IMR-90 (cell line): ENCODE results near the gene CENPP. TPM values are rescaled to one million over a fixed set of nuclear protein-coding genes. Genes with fewer than 3 reads are reported as not detected.
A peak's percentile ranks its signal among the peaks of the same experiment; 100 is the strongest.

Source experiments
- ATAC-seq: fragments of 200-7000 bp; cut with Tn5 transposase; 2 replicates; pipeline ENCODE4 v1.9.1; 2020; ENCODE audit warnings: low read depth, mild to moderate bottlenecking, moderate library complexity
- BruUV-seq: library from RNA; stranded (reverse); fragments of 400-500 nt; replicated peaks from 2 replicates; lab custom pipeline; 2021; lab: Mats Ljungman, UMichigan
- CTCF ChIA-PET: fragments of 300-600 bp; formaldehyde crosslinking; extraction: SDS; loops from one replicate; lab custom pipeline; 2021; ENCODE audit warnings: antibody characterized with exemption; lab: Yijun Ruan, JAX
- POLR2A ChIA-PET: fragments of 300-600 bp; sonication (Branson Sonifier 250); formaldehyde crosslinking; loops from one replicate; lab custom pipeline; 2022; ENCODE audit warnings: antibody characterized with exemption; ENCODE audit not compliant: unreplicated experiment; lab: Charles Lee
- DNase-seq: peaks from one replicate; pipeline ENCODE4 v3.0.0; 2013
- H2AFZ ChIP-seq: replicated peaks from 2 replicates; pipeline ENCODE3; 2013; ENCODE audit warnings: low read length, mild to moderate bottlenecking; ENCODE audit not compliant: poor library complexity
- H2AK5ac ChIP-seq: 2 replicates; pipeline ENCODE4 v1.6.1; 2013; ENCODE audit warnings: low read depth, low read length, inconsistent platforms
- H2AK9ac ChIP-seq: replicated peaks from 2 replicates; pipeline ENCODE3; 2013; ENCODE audit warnings: mild to moderate bottlenecking, low read depth, low read length, moderate library complexity; ENCODE audit not compliant: poor library complexity
- H2BK120ac ChIP-seq: 2 replicates; pipeline ENCODE4 v1.6.1; 2013; ENCODE audit warnings: low read depth, low read length, inconsistent platforms
- H2BK15ac ChIP-seq: 3 replicates; pipeline ENCODE4 v1.6.1; 2013; ENCODE audit warnings: low read depth, low read length, inconsistent platforms
- H2BK20ac ChIP-seq: 2 replicates; pipeline ENCODE4 v1.6.1; 2013; ENCODE audit warnings: low read depth, mild to moderate bottlenecking, inconsistent platforms, low read length, moderate library complexity
- H2BK5ac ChIP-seq: 2 replicates; pipeline ENCODE4 v1.6.1; 2013; ENCODE audit warnings: mild to moderate bottlenecking, low read depth, low read length, inconsistent platforms; ENCODE audit not compliant: poor library complexity, severe bottlenecking
- H3K14ac ChIP-seq: replicated peaks from 2 replicates; pipeline ENCODE4 v1.6.1; 2013; ENCODE audit warnings: low read depth, low read length, inconsistent platforms
- H3K18ac ChIP-seq: 2 replicates; pipeline ENCODE4 v1.6.1; 2013; ENCODE audit warnings: low read depth, low read length, control low read depth
- H3K23ac ChIP-seq: 2 replicates; pipeline ENCODE4 v1.6.1; 2013; ENCODE audit warnings: low read depth, low read length, inconsistent platforms
- H3K27ac ChIP-seq: 2 replicates; pipeline ENCODE4 v1.5.1; 2013; ENCODE audit warnings: mild to moderate bottlenecking, control low read depth, low read length; ENCODE audit not compliant: insufficient read depth
- H3K27me3 ChIP-seq: 2 replicates; pipeline ENCODE4 v1.6.1; 2013; ENCODE audit warnings: low read length; ENCODE audit not compliant: control insufficient read depth, insufficient read depth
- H3K36me3 ChIP-seq: 2 replicates; pipeline ENCODE4 v1.6.1; 2013; ENCODE audit warnings: low read length, mixed read lengths; ENCODE audit not compliant: control insufficient read depth, insufficient read depth
- H3K4ac ChIP-seq: 2 replicates; pipeline ENCODE4 v1.6.1; 2013; ENCODE audit warnings: low read depth, low read length, inconsistent platforms
- H3K4me1 ChIP-seq: 2 replicates; pipeline ENCODE4 v1.6.1; 2013; ENCODE audit warnings: low read length, mixed read lengths; ENCODE audit not compliant: control insufficient read depth, insufficient read depth
- H3K4me2 ChIP-seq: 2 replicates; pipeline ENCODE4 v1.6.1; 2013; ENCODE audit warnings: low read depth, mild to moderate bottlenecking, control low read depth, low read length, moderate library complexity
- H3K4me3 ChIP-seq: 2 replicates; pipeline ENCODE4 v1.5.1; 2013; ENCODE audit warnings: low read depth, mild to moderate bottlenecking, control low read depth, low read length, moderate library complexity; ENCODE audit not compliant: insufficient read depth
- H3K56ac ChIP-seq: 2 replicates; pipeline ENCODE4 v1.6.1; 2013; ENCODE audit warnings: low read length, inconsistent platforms; ENCODE audit not compliant: insufficient read depth; ENCODE audit errors: extremely low read depth
- H3K79me1 ChIP-seq, 2 experiments: 2 replicates each; pipeline ENCODE4 v1.6.1; 2013; ENCODE audit warnings: low read length in 2 of 2, inconsistent platforms in 1 of 2, low read depth in 1 of 2
- H3K9ac ChIP-seq: 2 replicates; pipeline ENCODE4 v1.6.1; 2013; ENCODE audit warnings: low read depth, low read length, control low read depth
- H3K9me1 ChIP-seq: 2 replicates; pipeline ENCODE4 v1.6.1; 2013; ENCODE audit warnings: low read length, inconsistent platforms; ENCODE audit not compliant: insufficient read depth
- H3K9me3 ChIP-seq: 2 replicates; pipeline ENCODE4 v1.6.1; 2013; ENCODE audit warnings: low read length; ENCODE audit not compliant: control insufficient read depth, insufficient read depth
- H4K20me1 ChIP-seq: 2 replicates; pipeline ENCODE4 v1.6.1; 2013; ENCODE audit warnings: low read length, inconsistent platforms; ENCODE audit not compliant: insufficient read depth
- H4K5ac ChIP-seq: 2 replicates; pipeline ENCODE4 v1.6.1; 2013; ENCODE audit warnings: mild to moderate bottlenecking, low read depth, low read length, control low read depth
- H4K8ac ChIP-seq, 2 experiments: 2 replicates each; pipeline ENCODE4 v1.6.1; 2013; ENCODE audit warnings: low read depth in 2 of 2, low read length in 2 of 2, control low read depth in 1 of 2, inconsistent platforms in 1 of 2
- H4K91ac ChIP-seq: 2 replicates; pipeline ENCODE4 v1.6.1; 2013; ENCODE audit warnings: low read depth, low read length, inconsistent platforms; ENCODE audit not compliant: insufficient read depth
- CEBPB ChIP-seq: IDR thresholded peaks from 2 replicates; pipeline ENCODE4 v1.6.1; 2012; ENCODE audit warnings: low read depth, low read length, improper control_type of control experiment
- ELK1 ChIP-seq: fragments of 150-350 bp; IDR thresholded peaks from 2 replicates; pipeline ENCODE4 v1.6.1; 2016; ENCODE audit warnings: low read depth, mild to moderate bottlenecking, low read length, moderate library complexity, borderline replicate concordance
- FOS ChIP-seq: fragments of 150-350 bp; IDR thresholded peaks from 2 replicates; pipeline ENCODE4 v1.6.1; 2016; ENCODE audit warnings: low read depth, low read length
- MAZ ChIP-seq: IDR thresholded peaks from 2 replicates; pipeline ENCODE4 v1.6.1; 2012; ENCODE audit warnings: low read depth, mild to moderate bottlenecking, low read length, improper control_type of control experiment, moderate library complexity, borderline replicate concordance
- MXI1 ChIP-seq: IDR thresholded peaks from 2 replicates; pipeline ENCODE4 v1.6.1; 2012; ENCODE audit warnings: low read depth, mild to moderate bottlenecking, low read length, moderate library complexity, borderline replicate concordance
- POLR2A ChIP-seq: IDR thresholded peaks from 2 replicates; pipeline ENCODE4 v1.6.1; 2012; ENCODE audit warnings: mild to moderate bottlenecking, low read depth, low read length
- RAD21 ChIP-seq: IDR thresholded peaks from 2 replicates; pipeline ENCODE4 v1.6.1; 2012; ENCODE audit warnings: low read length, improper control_type of control experiment
- SMC3 ChIP-seq: fragments of 150-350 bp; IDR thresholded peaks from 2 replicates; pipeline ENCODE4 v1.6.1; 2016; ENCODE audit warnings: low read depth, mild to moderate bottlenecking, antibody characterized with exemption, low read length, moderate library complexity
- USF2 ChIP-seq: fragments of 150-350 bp; IDR thresholded peaks from 2 replicates; pipeline ENCODE4 v1.6.1; 2017; ENCODE audit warnings: mild to moderate bottlenecking, antibody characterized with exemption, low read length, low read depth
- WGBS, 2 experiments: methylation state at CpG; one replicate each; pipeline versions ENCODE4 v1.1.5 to v1.1.7; 2013; ENCODE audit warnings: missing lambda C conversion rate in 2 of 2; ENCODE audit not compliant: insufficient read length in 1 of 2; ENCODE audit errors: extremely low coverage in 2 of 2; 5-methylcytosine and 5-hydroxymethylcytosine counted together
- dilution Hi-C: fragments of 300-500 bp; cut with HindIII; formaldehyde crosslinking; loops from one replicate; pipeline ENCODE4 v1.14.3; 2018; ENCODE audit warnings: low sequenced_read_pairs; ENCODE audit not compliant: unreplicated experiment
- in situ Hi-C: fragments of 300-500 bp; cut with MboI; formaldehyde crosslinking; loops from 3 replicates; pipeline ENCODE4 v1.14.3; 2019; ENCODE audit warnings: low sequenced_read_pairs, inconsistent platforms, mixed read lengths
- intact Hi-C: fragments of 100-400 bp; cut with micrococcal nuclease; formaldehyde crosslinking; loops from 2 replicates; pipeline ENCODE4 v1.10.0; 2022
- polyA plus RNA-seq, 3 experiments: library from polyadenylated mRNA; depleted of rRNA; stranded (reverse); fragments of >200 nt; gene quantifications; 2 replicates each; pipeline ENCODE4 v1.2.3, GENCODE V29; 2012; ENCODE audit warnings: low replicate concordance in 1 of 3
- total RNA-seq: library from RNA; depleted of rRNA; stranded (reverse); fragments of >200 nt; gene quantifications from 2 replicates; pipeline ENCODE4 v1.2.3, GENCODE V29; 2012

The CENPP gene
- total and polyA plus RNA-seq, 2 of the 4 experiments (the other 2 are of a cell fraction), result 1.4 to 2.0 TPM

DNA sequence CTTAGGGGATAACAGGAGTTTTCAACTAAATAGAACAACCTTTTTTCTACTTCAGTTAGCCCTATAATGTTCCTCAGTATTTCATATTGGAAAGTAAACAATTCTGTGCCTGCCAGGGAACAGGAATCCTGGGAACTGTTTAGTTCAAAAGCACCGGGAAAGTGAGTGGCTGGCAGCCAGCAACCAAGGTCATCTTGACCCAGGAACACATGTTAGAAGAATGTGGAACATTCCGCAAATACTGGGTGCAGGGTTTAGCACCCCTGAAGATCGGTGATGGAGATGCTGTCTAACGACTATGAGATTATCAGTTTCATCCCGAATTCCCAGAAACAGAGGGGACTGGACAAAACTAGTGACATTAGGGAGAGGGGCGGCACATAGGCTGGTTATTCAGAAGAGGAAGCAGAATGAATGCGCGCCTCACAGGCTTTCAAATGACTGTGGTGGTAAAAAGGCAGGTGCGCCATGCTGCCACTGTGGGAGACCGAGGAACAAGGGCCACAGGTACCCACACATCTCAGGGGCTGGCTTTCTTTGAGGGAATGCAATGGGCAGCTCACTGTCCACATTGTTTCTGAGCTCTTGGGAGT lies 293.0 kb downstream of the CENPP start:
- CTCF ChIA-PET, result no interaction called here
- H3K27ac ChIP-seq, result no peak overlapping the region
- no TSS peak for BruUV-seq
- 80% methylated on average over 1 of the region's 10 CpGs; no CpG with 5 or more reads in 1 of the 2 experiments for whole genome bisulfite sequencing, 2 experiments
- ATAC-seq (peak; percentile 40), DNase-seq (no peak)
- H3K18ac ChIP-seq, result no peak overlapping the region
- H3K14ac ChIP-seq, result no peak overlapping the region
- no peak overlapping the region for H2AK5ac ChIP-seq
- no peak overlapping the region for H2BK5ac ChIP-seq
- H4K8ac ChIP-seq, result no peak overlapping the region
- no peak overlapping the region for H3K4ac ChIP-seq
- peaks cover 14% of the 10 kb centered on the region; the same call in 1 of the 2 replicates for H3K4me1 ChIP-seq
- no peaks in the 10 kb centered on the region for H3K27me3 ChIP-seq
- in situ Hi-C loops, result no loop called here
- no peak overlapping the region for H3K23ac ChIP-seq
- H3K9me3 ChIP-seq, result no peaks in the 10 kb centered on the region
- H3K36me3 ChIP-seq, result peaks cover 32% of the 10 kb centered on the region
- TF ChIP-seq POLR2A (no peak), MXI1 (no peak), USF2 (no peak), RAD21 (no peak), CEBPB (no peak), SMC3 (no peak), FOS (no peak), MAZ (no peak), ELK1 (no peak)
- H3K56ac ChIP-seq, result no peak overlapping the region
- no peak overlapping the region for H2BK20ac ChIP-seq
- H3K9me1 ChIP-seq, result peaks cover 28% of the 10 kb centered on the region
- no peak overlapping the region for H3K4me3 ChIP-seq
- no peak overlapping the region for H2AFZ ChIP-seq
- intact Hi-C loops, result no loop called here
- H2BK120ac ChIP-seq, result no peak overlapping the region
- H4K5ac ChIP-seq, result no peak overlapping the region
- dilution Hi-C loops, result no loop called here
- H4K20me1 ChIP-seq, result no peaks in the 10 kb centered on the region
- no peak overlapping the region for H4K91ac ChIP-seq
- H3K4me2 ChIP-seq, result no peak overlapping the region
- peaks cover 0 to 13% of the 10 kb centered on the region in 2 experiments; a peak in 2 of 4 replicates for H3K79me1 ChIP-seq
- no peak overlapping the region for H3K9ac ChIP-seq
- no peak overlapping the region for H2BK15ac ChIP-seq
- POLR2A ChIA-PET, result no interaction called here
- H2AK9ac ChIP-seq, result no peak overlapping the region
